Measurements from ENCODE around the gene GINS2.

Gene GINS2

DNA sequence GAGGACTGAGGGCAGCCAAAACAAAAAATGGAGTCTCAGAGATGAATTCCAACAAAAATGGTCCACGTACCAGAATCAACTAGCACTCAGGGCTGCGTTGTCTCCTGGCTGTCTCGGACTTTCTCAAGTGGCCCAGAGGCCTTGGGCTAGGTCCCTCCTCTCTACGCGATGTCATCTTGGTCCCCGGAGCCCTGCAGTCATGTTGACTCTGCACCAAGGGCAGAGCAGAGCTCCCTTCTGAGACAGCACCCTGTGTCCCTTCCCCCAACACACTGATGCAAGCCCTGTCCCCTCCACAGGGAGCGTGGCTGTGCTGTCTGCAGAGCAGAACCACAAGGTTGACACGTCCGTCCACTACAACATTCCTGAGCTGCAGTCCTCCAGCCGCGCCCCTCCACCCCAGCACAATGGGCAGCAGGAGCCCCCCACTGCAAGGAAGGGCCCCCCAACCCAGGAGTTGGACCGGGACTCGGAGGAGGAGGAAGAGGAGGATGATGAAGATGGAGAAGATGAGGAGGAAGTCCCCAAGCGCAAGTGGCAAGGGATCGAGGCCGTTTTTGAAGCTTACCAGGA, 20.8 kb downstream of the GINS2 start:
- no peak for DNase-seq (ENCODE audit: low read depth)

DNA sequence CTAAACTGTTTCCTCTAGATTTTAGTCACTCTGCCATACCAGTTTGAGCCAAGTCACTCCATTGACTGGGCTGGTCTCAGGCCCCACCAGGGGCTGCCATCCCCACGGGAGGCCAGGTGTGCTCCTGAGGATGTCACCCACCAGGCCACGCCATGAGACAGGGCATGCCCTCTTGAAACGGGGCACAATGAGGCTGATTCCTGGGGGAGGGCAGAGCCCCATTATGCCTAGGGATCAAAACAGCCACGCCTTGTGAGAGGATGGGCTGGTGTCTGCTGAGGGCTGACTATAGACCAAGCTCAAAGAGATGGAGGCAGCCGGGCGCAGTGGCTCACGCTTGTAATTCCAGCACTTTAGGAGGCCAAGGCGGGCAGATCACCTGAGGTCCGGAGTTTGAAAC, 21.5 kb downstream of the GINS2 start:
- no peak for DNase-seq (ENCODE audit: low read depth)

DNA sequence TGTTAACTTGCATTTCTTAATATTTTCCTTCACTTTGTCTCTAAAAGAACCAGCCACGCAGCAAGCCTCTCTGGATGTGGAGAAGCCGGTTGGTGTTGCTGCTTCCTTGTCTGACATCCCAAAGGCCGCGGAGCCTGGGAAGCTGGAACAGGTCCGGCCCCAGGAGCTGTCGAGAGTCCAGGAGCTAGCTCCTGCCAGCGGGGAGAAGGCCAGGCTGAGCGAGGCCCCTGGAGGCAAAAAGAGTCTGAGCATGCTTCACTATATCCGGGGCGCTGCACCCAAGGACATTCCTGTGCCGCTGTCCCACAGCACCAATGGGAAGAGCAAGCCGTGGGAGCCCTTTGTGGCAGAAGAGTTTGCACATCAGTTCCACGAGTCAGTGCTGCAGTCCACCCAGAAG, 22.8 kb downstream of the GINS2 start:
- no peak for DNase-seq (ENCODE audit: low read depth)

DNA sequence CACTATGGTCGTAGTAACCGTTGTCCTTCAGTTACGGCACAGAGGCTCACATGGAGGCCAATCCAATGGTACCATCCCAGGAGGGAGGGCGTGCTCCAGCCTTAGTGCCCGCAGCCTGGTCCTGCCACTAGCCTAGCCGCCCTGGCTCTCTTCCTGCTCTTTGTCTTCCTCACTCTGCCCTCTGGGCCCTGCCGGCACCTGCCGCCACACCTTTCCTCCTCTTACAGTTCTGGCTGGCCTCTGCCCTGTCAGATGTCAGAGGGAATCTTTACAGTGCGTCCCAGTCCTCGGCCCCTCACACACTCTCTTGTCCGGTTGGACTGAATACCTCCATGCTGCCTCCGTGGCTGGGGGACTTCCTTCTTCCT, 23.4 kb downstream of the GINS2 start:
- no peak for DNase-seq (ENCODE audit: low read depth)

DNA sequence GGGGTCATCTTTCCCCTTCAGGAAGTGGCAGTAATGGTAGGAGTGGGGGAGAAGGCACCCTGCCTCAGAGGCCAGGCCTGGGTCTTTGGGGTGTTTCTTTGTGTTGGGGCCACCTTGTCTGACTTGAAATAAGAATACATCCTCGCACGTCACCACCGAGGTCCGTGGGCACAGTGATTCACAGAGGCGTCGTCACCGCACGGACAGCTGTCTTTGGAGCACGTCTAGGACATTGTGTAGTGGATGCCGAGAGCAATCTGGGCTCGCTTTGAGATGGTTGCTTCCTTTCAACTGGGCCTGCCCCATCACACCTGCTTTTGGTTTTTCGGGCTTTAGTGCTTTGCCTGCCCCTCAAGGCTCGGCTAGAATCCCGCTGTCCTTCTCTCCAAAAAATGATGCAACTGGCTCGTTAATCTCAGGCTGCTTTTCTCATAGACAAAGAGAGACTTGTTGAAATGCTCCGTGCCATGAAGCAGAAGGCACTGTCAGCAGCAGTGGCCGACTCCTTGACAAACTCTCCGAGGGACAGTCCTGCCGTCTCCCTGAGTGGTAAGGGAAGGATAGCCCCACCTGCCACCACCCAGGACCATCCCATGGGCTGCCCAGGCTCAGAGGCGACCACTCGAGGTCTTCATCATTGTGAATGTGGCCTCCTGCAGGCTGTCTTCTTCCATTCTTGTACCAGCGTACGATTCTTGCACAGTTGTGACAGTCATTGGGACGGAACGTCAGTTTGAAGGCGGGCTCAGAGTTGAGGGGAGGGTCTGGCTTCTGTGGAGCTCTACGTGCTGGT, 24.0 kb downstream of the GINS2 start:
- no peak for DNase-seq (ENCODE audit: low read depth)

DNA sequence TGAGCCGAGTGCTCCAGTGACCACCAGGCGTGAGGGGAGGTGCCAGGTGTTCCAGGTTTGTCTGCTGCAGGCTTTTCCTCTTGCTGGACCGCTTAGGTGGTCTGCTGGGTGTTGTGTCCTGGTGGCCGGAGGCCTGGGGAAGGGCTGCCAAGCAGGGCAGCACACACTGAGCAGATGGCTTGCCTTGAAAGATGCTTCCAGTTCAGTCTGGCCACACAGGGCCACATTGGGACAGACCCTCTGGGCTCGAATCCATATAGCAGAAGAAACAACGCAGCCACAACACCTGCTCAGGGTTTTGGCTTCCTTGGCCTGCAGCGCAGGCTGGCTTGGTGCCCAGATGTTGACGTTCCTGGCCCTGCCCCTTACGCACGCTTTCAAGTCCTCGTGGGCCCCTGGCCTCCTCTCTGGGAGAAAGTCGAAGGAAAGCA, 24.8 kb downstream of the GINS2 start:
- DNase-seq (ENCODE audit: low read depth): no peak

DNA sequence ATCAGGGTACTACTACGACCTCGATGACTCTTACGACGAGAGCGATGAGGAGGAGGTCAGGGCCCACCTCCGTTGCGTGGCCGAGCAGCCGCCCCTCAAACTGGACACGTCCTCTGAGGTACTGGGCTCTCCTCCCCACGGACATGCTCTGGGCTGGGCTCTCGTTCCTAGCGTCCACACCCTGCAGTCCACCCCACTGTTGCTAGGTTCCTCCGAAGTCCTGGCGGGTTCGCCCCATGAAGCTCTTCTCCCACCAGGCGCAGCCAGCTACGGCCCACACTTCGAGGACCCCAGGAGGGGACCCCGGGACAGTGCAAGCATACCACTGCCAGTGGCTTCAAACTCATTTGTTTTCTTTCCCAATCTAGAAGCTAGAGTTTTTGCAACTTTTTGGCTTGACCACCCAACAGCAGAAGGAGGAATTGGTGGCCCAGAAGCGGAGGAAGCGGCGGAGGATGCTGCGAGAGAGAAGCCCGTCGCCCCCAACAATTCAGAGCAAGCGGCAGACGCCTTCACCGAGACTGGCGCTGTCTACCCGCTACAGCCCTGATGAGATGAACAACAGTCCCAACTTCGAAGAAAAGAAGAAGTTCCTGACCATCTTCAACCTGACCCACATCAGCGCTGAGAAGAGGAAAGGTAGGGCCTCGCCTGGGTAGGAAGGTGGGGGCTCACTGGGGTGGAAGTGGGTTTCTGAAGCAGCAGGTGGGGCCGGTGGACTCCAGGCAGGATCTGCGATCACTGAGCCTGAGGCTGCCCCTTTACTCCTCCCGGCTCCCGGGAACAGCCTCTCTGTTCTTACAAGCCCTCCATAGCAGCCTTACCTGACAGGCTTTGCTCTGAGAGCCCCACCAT, 25.6 kb downstream of the GINS2 start:
- DNase-seq (ENCODE audit: low read depth): no peak

DNA sequence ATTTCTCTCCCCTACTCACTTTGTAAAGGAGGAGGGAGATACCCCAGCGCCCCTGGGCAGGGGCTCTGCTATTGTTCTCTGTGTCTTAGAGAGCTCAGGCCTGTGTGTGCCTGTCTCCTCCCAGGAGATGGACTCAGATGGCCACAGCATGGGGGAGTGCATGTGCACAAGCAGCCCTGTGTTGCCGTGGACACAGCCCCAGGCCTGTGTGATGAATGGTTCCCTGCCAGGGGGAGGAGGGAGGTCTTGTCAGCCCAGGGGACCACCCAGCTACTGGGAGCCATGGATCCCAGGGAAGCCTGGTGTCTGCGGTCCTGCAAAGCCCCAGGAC, 26.3 kb downstream of the GINS2 start:
- DNase-seq (ENCODE audit: low read depth): no peak

DNA sequence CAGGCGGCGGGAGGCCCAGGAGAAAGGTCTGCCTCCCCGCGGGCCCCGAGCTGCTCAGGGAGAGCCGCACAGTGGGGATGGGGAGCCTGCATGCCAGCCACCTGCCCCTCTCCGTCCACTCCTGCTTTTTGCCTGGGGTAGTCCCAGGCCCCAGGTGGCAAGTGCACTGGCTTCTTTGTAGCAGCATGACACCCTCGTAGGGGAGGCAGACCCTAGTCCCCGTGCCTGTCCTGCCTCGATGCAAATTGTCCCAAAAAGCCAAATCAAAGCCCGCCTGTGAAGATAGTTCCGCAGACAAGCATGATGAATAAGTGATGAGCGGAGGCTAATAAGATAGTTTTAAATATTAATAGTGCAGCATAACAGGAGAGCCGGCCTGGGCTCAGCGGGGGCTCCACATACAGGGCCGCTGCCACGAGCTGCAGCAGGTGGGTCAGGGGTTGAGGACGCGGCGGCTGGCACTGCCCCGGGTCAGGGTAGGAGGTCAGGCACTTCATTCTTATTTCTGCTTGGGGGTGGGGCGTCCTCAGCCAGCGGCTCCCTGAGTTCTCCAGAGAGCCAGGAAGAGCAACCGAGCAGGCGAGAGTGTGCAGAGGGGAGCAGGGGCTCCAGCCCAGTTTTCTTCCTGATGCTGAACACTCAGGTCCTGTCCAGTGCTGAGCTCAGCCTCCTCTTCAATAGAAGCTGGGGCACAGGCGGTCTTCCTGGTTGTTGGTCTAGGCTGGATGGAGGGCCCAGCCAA, 26.8 kb downstream of the GINS2 start:
- DNase-seq (ENCODE audit: low read depth): no peak

DNA sequence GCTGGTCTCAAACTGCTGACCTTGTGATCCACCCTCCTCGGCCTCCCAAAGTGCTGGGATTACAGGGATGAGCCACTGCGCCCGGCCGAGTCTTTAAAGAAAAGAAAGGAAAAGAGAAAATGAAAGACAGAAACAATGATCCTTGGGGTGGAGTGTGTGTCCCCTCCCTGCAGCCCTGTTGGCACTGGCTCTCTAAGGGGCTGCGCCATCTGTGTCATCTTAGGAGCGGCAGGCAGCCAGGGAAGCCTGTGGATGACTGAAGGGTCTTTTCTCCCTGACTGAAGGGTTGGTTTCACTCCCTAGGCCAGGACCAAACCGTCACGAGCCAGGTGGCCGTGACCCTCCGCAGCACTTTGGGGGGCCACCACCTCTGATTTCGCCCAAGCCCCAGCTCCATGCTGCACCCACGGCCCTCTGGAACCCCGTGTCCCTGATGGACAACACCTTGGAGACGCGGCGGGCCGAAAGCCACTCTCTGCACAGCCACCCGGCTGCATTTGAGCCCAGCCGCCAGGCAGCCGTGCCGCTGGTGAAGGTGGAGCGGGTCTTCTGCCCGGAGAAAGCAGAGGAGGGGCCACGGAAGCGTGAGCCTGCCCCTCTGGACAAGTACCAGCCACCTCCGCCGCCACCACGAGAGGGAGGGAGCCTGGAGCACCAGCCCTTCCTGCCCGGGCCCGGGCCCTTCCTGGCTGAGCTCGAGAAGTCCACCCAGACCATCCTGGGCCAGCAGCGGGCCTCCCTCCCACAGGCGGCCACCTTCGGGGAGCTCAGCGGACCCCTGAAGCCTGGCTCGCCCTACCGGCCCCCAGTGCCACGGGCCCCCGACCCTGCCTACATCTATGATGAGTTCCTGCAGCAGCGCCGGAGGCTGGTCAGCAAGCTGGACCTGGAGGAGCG, 27.7 kb downstream of the GINS2 start:
- DNase-seq (ENCODE audit: low read depth): no peak

DNA sequence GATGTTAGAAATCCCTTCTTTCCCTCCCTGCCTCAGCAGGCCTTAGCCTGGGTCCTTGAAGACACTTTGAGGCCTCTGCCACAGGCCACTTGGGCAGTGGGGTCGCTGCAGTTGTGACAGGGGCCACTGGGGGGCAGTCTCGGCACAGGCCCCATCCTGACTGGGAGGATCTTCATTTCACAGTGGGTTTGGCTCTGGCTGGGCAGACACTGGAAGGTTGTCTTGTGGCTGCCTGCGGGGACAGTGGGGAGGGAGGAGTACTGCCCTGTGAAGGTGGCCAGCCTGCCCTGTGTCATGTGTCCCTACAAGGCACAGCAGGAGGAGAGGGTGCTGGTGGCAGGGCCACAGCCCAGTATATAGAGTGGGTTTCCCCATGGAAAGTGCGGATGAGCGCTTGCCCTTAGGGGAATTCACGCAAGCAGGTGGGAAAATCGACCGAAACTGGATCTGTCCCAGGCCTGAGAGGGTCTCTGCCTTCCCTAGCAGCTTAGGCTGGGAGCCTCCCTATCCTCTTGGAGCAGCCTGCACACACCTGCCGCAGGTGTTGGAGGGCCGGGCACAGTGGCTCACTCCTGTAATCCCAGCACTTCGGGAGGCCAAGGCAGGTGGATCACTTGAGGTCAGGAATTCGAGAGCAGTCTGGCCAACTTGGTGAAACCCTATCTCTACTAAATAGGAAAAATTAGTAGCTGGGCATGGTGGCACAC, 28.8 kb downstream of the GINS2 start:
- DNase-seq (ENCODE audit: low read depth): peak; percentile 38

DNA sequence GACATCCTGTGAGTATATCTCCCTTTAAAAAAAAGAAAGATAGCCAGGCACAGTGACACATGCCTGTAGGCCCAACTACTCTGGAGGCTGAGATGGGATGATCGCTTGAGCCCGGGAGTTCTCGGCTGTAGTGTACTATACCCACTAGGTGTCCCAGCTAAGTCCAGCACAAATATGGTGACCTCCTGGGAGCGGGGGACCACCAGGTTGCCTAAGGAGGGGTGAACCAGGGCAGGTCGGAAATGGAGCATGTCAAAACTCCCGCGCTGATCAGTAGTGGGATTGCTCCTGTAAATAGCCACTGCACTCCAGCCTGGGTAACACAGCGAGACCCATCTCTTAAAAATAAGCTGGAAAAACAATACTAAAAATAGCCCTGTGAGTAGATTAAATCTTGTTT, 29.4 kb downstream of the GINS2 start:
- DNase-seq (ENCODE audit: low read depth): no peak

DNA sequence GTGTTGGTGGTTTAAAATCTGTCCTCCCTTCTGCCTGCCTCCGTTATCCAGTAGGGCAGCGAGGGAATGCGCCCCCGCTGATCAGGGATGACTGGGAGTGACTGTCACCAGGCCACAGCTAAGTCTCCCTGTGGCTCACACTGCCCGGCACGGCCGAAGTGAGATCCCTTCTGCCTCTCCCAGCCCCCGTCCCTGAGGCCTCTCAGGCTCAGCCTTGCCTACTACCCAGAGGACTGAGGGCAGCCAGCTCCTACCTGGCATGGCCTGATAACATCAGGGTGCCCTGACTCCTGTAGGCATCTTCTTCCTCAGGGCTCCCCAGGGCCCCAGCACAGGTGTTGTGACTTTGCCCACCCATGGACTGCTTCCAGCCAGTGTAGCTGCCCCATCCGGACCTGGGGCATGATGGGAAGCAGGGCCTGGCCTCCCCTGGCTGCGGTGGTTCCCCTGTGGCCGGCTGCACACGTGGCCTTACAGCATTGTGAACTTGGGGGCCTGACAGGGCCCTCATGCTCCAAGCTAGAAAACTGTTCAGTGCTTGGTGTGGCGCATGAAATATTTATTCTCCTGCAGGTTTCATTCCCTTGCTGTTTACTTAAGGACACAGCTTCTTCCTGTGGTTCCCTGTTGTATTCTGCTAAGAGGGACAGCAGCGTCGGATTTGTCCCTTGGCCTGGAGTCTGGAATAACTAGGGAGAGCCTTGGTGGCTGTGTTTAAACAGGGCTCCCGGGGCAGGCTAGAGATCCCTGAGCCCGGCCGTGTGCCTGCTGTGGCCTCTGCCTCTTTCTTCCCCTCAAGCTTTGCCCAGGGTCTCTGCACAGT, 30.0 kb downstream of the GINS2 start:
- DNase-seq (ENCODE audit: low read depth): no peak

DNA sequence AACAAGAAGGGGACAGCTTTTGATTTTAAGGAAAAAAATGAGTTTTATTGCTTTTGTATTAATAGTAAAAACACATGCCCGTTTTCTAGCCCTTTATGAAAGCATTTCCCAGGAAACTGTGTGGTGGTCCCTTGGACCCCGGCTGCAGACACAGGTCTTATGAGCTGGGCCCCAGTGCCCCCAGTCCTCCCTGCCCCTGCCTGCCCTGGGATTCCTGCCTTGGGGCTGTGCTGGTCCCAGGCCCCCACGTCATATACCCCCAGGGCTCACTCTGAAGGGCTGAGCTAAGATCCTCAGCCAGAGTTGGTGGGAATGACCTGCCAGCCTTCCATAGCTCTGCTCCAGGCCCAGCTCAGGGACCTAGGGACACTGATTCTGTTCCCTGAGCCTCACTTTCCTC, 30.8 kb downstream of the GINS2 start:
- DNase-seq (ENCODE audit: low read depth): no peak

DNA sequence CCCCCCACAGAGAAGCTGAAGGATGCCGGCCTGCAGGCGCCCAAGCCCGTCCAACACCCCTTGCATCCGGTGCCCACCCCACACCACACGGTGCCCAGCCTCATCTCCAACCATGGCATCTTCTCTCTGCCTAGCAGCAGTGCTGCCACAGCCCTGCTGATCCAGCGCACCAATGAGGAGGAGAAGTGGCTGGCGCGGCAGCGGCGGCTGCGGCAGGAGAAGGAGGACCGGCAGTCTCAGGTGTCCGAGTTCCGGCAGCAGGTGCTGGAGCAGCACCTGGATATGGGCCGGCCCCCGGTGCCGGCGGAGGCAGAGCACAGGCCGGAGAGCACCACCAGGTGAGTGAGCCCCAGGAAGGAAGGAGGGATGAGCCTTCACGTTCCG, 31.5 kb downstream of the GINS2 start:
- DNase-seq (ENCODE audit: low read depth): no peak

DNA sequence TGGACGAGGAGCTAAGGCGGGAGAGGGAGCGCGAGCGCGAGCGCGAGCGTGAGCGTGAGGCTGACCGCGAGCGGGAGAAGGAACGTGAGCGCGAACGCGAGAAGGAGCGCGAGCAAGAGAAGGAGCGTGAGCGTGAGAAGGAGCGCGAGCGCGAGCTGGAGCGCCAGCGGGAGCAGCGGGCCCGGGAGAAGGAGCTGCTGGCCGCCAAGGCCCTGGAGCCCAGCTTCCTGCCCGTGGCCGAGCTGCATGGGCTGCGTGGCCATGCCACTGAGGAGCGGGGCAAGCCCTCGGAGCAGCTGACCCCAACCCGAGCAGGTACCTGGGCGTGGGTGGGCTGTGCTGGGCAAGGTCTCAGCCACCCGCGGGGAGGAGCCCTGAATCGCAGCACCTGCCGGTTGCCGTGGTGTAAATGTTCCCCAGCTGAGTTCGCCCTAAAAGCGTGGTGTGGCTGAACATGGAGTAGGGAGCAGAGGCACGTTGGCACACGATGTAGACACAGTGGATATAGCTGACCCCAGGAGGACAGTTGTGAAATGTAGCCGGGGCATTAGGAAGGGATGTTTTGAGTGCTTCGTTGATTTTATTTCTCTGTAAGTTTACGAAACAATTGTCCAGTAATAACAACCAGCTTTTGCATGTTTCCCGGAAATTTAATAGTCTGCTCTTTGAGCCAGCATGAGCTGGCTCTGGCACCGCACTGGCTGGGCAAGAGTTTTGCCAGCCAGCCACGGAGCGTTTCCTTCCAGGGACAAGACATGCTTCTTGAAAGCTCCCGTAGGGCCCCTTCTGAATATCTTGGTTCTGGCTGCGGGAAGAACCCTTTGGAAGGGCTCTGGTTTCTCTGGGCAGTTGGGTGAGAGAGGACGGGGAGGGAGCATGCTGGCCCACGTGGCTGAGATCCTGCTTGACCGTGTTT, 32.1 kb downstream of the GINS2 start:
- no peak for DNase-seq (ENCODE audit: low read depth)

DNA sequence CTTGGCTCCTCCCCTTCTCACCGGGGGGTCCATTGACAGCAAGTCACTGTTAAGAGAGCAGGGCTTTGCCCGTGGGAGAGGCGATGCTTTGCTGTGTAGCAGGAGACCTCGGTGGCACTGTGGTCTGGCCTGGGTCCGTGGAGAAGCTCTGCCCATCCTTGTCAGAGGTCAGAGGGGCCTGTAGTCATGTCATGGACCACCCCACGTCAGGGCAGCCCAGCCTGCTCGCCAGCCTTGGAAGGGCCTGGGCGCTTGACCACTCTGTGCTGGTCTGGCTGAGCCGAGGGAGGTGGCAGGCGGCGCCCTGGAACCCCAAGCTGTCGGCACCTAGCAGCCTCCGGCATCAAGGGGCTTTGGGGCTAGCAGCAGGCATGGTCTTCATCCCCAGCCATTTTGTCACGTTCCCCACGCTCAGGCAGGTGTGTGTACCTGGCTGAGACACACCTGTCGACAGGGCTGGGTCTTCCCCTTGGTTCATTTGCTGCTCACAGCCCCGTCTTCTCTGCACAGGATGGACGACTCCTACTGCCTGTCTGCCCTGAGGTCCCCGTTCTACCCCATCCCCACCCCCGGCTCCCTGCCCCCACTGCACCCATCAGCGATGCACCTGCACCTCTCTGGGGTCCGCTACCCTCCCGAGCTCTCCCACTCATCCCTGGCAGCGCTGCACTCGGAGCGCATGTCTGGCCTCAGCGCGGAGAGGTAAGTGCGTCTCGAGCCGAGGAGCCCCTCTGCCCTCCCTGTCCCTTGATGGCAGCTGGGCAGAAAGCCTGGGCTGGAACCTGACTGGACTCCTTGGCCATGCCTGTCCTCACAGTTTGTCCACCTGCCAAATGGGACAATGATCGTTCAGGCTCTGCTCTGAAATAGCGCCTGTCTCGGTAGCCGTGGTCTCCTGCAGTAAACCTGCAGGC, 33.3 kb downstream of the GINS2 start:
- DNase-seq (ENCODE audit: low read depth): no peak

Data from fibroblast of the conjunctiva (primary cell).